Vagina (tissue), 2 donors: ENCODE measurements around the gene ZNF593OS.

Experiments
- POLR2A ChIP-seq, 2 donors: fragments of 450-650 bp; IDR thresholded peaks; one replicate each; pipeline ENCODE4 v1.6.1; 2017; ENCODE audit warnings: antibody characterized with exemption in 2 of 2, mild to moderate bottlenecking in 2 of 2, moderate library complexity in 2 of 2
- POLR2AphosphoS5 ChIP-seq, 2 donors: sonication (generic); formaldehyde crosslinking; IDR thresholded peaks; one replicate each; pipeline ENCODE4 v1.9.0; 2017; ENCODE audit warnings: antibody characterized with exemption in 2 of 2, mild to moderate bottlenecking in 2 of 2, low read depth in 1 of 2; ENCODE audit not compliant: insufficient read depth in 1 of 2
- TF ChIP-seq, protein P1 (sequence below), 3 experiments: fragments of 450-650 bp in 2 of 3; fragments of 200-600 bp in 1 of 3; sonication (generic) in 1 of 3; IDR thresholded peaks; one replicate each; pipeline ENCODE4 v1.5.1; 2017 to 2019; ENCODE audit warnings: antibody characterized with exemption in 3 of 3, mild to moderate bottlenecking in 2 of 3, moderate library complexity in 2 of 3

DNA sequence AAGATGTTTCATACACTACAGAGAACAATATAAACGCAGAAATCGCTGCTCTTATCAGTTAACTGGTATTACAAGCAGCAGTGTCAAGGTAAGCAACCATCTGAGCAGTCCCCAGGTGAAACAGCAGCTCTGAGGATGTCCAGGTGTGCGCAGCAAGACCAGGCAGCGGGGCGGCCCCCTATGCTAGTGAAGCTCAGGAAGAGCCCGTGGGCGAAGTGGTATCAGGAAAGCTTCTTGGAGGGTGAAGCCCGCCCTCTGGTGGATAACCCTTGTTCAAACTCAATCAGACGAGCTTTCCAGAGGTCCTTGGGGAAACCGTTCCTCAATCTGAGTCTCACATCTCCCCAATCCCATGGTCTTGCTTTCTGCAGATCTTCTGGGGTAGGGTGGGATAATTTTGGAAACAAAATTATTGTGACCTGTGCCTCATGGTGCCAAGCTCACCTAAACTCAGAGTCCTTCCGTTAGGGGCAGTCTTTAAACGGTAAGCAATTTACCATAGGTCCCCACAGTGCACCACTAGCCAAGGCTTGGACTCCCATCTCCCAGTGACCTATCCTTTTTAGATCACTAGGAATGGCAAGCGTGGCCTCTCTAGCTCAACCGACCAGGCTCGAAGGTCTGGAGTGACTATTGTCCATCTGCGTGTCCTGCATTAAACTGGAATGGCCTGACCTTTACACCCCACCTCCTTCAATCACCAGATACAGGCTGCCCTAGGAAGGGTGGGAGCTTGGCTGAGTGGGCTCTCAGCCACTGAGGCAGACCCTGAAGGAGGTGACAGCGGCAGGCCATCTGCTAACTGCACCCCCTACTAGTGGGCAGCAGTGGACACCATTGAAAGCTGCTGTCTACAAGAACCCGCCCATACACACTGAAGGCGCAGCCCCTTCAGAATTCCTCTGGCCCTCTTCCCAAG lies 26.3 kb downstream of the ZNF593OS start:
- TF ChIP-seq POLR2A (IDR thresholded peaks at IDR 0.05) (no peak), POLR2AphosphoS5 (IDR thresholded peaks at IDR 0.05; ENCODE audit: insufficient read depth in 1 of 2, low read depth in 1 of 2) (no peak)
- TF ChIP-seq, protein P1, sequence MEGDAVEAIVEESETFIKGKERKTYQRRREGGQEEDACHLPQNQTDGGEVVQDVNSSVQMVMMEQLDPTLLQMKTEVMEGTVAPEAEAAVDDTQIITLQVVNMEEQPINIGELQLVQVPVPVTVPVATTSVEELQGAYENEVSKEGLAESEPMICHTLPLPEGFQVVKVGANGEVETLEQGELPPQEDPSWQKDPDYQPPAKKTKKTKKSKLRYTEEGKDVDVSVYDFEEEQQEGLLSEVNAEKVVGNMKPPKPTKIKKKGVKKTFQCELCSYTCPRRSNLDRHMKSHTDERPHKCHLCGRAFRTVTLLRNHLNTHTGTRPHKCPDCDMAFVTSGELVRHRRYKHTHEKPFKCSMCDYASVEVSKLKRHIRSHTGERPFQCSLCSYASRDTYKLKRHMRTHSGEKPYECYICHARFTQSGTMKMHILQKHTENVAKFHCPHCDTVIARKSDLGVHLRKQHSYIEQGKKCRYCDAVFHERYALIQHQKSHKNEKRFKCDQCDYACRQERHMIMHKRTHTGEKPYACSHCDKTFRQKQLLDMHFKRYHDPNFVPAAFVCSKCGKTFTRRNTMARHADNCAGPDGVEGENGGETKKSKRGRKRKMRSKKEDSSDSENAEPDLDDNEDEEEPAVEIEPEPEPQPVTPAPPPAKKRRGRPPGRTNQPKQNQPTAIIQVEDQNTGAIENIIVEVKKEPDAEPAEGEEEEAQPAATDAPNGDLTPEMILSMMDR (IDR thresholded peaks at IDR 0.05) = peak; percentile 64 to 80 (median 71)
